Endodermal cell (in vitro differentiated cells): ENCODE measurements around the gene KIF20B. TPM values are rescaled to one million over a fixed set of nuclear protein-coding genes. Genes with fewer than 3 reads are reported as not detected.

Experiments
- DNase-seq: peaks from one replicate; pipeline ENCODE4 v3.0.0-alpha.2; 2017
- H3K27ac ChIP-seq: 2 replicates; pipeline ENCODE4 v1.5.1; 2013; ENCODE audit warnings: mild to moderate bottlenecking, low read depth, low read length, moderate library complexity
- H3K27me3 ChIP-seq: 2 replicates; pipeline ENCODE4 v1.6.1; 2013; ENCODE audit warnings: mild to moderate bottlenecking, low read length, moderate library complexity; ENCODE audit not compliant: insufficient read depth, control insufficient read depth, poor library complexity, severe bottlenecking
- H3K36me3 ChIP-seq: 2 replicates; pipeline ENCODE4 v1.7.0; 2013; ENCODE audit warnings: mild to moderate bottlenecking, low read length, moderate library complexity; ENCODE audit not compliant: control insufficient read depth, insufficient read depth
- H3K4me1 ChIP-seq: one replicate; pipeline ENCODE4 v1.7.0; 2013; ENCODE audit warnings: low read length; ENCODE audit not compliant: control insufficient read depth, insufficient read depth
- H3K4me3 ChIP-seq: 2 replicates; pipeline ENCODE4 v1.5.1; 2013; ENCODE audit warnings: mild to moderate bottlenecking, low read length, moderate library complexity
- H3K9ac ChIP-seq: 2 replicates; pipeline ENCODE4 v1.6.1; 2013; ENCODE audit warnings: mild to moderate bottlenecking, low read length, moderate library complexity; ENCODE audit not compliant: poor library complexity, severe bottlenecking; ENCODE audit errors: extremely low read depth
- H3K9me3 ChIP-seq: 2 replicates; pipeline ENCODE4 v1.6.1; 2013; ENCODE audit warnings: mild to moderate bottlenecking, low read length, moderate library complexity; ENCODE audit not compliant: control insufficient read depth
- H3K27ac Mint-ChIP-seq: 2 replicates; pipeline ENCODE4 v1.8.0; 2020; ENCODE audit warnings: mixed read lengths
- H3K27me3 Mint-ChIP-seq: 2 replicates; pipeline ENCODE4 v1.8.0; 2021; ENCODE audit warnings: mild to moderate bottlenecking, mixed read lengths; ENCODE audit not compliant: insufficient read depth
- H3K36me3 Mint-ChIP-seq: 2 replicates; pipeline ENCODE4 v1.8.0; 2020; ENCODE audit warnings: low read depth, mixed read lengths
- H3K4me1 Mint-ChIP-seq: 2 replicates; pipeline ENCODE4 v1.8.0; 2020; ENCODE audit warnings: mixed read lengths
- H3K4me3 Mint-ChIP-seq: 2 replicates; pipeline ENCODE4 v1.8.0; 2020; ENCODE audit warnings: mild to moderate bottlenecking, moderate library complexity, mixed read lengths
- H3K9me3 Mint-ChIP-seq: 2 replicates; pipeline ENCODE4 v1.8.0; 2020; ENCODE audit warnings: mild to moderate bottlenecking, mixed read lengths
- CTCF ChIP-seq: fragments of 200-600 bp; sonication (generic); conservative IDR thresholded peaks from 2 replicates; pipeline ENCODE4 v1.5.0; 2021; ENCODE audit warnings: antibody characterized with exemption, mild to moderate bottlenecking
- WGBS, 2 experiments: methylation state at CpG; one replicate each; pipeline versions ENCODE4 v1.1.5 to v1.1.7; 2013; ENCODE audit warnings: missing lambda C conversion rate in 2 of 2, mixed read lengths in 1 of 2; ENCODE audit not compliant: insufficient coverage in 1 of 2, insufficient read length in 1 of 2; 5-methylcytosine and 5-hydroxymethylcytosine counted together
- total RNA-seq, 2 donors: library from RNA; stranded (reverse); fragmentation: NEBNext Ultra II Directional in 1 of 2; extraction: Animal tissue kit (Norgen Biotek cat#: 25700) in 1 of 2; gene quantifications; 2 replicates in 1 of 2; 3 replicates in 1 of 2; pipeline ENCODE4 v1.2.1, GENCODE V29; 2021

KIF20B gene
- total RNA-seq, 2 donors from 2014 or later = 43.4 to 43.7 TPM

GRCh38 chr10:89793649-89794254 is 92.4 kb downstream of the KIF20B start:
- Histone ChIP-seq H3K27me3 (no peaks in the 10 kb centered on the region), H3K36me3 (no peaks in the 10 kb centered on the region), H3K9me3 (no peaks in the 10 kb centered on the region), H3K27ac (no peak overlapping the region), H3K4me1 (peaks cover 8% of the 10 kb centered on the region), H3K4me3 (no peak overlapping the region), H3K9ac (no peak overlapping the region)
- H3K36me3 Mint-ChIP-seq = no peaks in the 10 kb centered on the region
- peak; percentile 94 for TF ChIP-seq CTCF
- no peaks in the 10 kb centered on the region for H3K9me3 Mint-ChIP-seq
- WGBS, 2 experiments = 33 to 34% methylated on average over 3 of the region's 3 CpGs
- no peak overlapping the region for H3K27ac Mint-ChIP-seq
- peak; percentile 78 for DNase-seq
- H3K4me3 Mint-ChIP-seq = no peak overlapping the region
- peaks cover 19% of the 10 kb centered on the region for H3K4me1 Mint-ChIP-seq
- no peaks in the 10 kb centered on the region for H3K27me3 Mint-ChIP-seq

- H3K36me3 Mint-ChIP-seq = no peaks in the 10 kb centered on the region
- H3K4me1 Mint-ChIP-seq = peaks cover 19% of the 10 kb centered on the region
- Histone ChIP-seq H3K27ac (no peak overlapping the region), H3K4me1 (peaks cover 8% of the 10 kb centered on the region), H3K27me3 (no peaks in the 10 kb centered on the region), H3K9me3 (no peaks in the 10 kb centered on the region), H3K4me3 (no peak overlapping the region), H3K36me3 (no peaks in the 10 kb centered on the region), H3K9ac (no peak overlapping the region)
- H3K27ac Mint-ChIP-seq = no peak overlapping the region
- TF ChIP-seq CTCF = no peak
- 94 to 100% methylated on average over 1 of the region's 1 CpG for WGBS, 2 experiments
- H3K4me3 Mint-ChIP-seq = no peak overlapping the region
- H3K27me3 Mint-ChIP-seq = no peaks in the 10 kb centered on the region
- no peak for DNase-seq
- H3K9me3 Mint-ChIP-seq = no peaks in the 10 kb centered on the region
Measured at GRCh38 chr10:89795840-89796239, 94.5 kb downstream of the KIF20B start.

GRCh38 chr10:89798092-89798491 is 96.7 kb downstream of the KIF20B start:
- no peak for TF ChIP-seq CTCF
- no peak overlapping the region for H3K27ac Mint-ChIP-seq
- H3K4me3 Mint-ChIP-seq = no peak overlapping the region
- no peaks in the 10 kb centered on the region for H3K9me3 Mint-ChIP-seq
- Histone ChIP-seq H3K9me3 (no peaks in the 10 kb centered on the region), H3K27ac (no peak overlapping the region), H3K9ac (no peak overlapping the region), H3K36me3 (no peaks in the 10 kb centered on the region), H3K27me3 (no peaks in the 10 kb centered on the region), H3K4me3 (no peak overlapping the region), H3K4me1 (peaks cover 8% of the 10 kb centered on the region)
- H3K27me3 Mint-ChIP-seq = no peaks in the 10 kb centered on the region
- no peak for DNase-seq
- no peaks in the 10 kb centered on the region for H3K36me3 Mint-ChIP-seq
- H3K4me1 Mint-ChIP-seq = peaks cover 19% of the 10 kb centered on the region
- WGBS, 2 experiments = 80 to 96% methylated on average over 1 to 2 of the region's 2 CpGs
